ENCODE results near the gene WDR93. TPM values are rescaled to one million over a fixed set of nuclear protein-coding genes. Genes with fewer than 3 reads are reported as not detected.

Gene WDR93
- total RNA-seq, 1 donor from 2014 or later = not detected

DNA sequence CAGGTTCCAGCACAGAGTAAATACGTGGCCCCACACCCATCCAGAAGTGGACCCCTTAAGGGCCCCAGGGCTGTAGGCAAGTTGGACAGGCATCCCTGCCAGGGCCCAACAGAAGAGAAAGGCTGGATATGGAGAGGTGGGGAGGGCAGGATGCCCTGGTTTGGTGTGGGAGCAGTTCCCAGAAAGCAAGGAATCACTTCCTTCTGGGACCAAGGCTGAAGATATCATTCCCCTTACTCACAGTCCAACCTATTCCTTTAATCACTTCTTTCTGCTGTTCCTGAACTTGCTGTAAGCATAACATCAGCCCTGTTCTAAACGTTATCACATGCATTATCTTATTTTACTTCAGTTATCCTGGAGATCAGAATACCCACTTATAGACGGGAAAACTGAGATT is 79.4 kb downstream of the WDR93 start:
- FAIRE-seq = peak; percentile 43

DNA sequence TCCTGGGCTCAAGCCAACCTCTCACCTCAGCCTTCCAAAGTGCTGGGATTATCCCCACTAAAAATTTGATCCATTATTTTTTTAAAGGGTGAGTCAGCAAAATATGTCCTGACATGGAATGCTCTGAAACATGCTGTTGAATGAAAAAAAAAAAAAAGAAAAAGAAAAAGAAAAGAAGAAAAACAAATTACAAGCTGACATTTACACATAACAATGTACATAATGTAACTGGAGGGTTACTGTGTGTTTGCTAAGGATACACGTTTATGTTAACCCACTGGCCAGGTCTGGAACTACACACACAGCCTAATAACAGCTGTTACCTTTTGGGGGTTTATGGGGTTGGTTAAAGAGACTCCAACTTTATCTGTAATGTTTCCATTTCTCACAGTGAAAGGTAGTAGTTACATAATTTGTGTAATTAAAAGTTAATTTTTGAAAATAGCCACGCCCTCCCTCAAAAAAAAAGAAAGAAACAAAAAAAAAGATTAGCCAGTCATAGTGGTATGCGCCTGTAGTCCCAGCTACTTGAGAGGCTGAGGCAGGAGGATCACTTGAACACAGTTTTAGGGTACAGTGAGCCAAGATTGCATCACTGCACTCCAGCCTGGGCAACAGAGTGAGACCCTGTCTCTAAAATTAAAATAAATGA is 82.4 kb downstream of the WDR93 start:
- no peak for FAIRE-seq

More for the DNA sequence above, 79.4 kb downstream of the WDR93 start:
- peak; percentile 35 for DNase-seq (ENCODE audit: low read depth)
- H3K4me3 ChIP-seq (ENCODE audit: low read depth, low read length) = no peak overlapping the region
- TF ChIP-seq, protein P1, sequence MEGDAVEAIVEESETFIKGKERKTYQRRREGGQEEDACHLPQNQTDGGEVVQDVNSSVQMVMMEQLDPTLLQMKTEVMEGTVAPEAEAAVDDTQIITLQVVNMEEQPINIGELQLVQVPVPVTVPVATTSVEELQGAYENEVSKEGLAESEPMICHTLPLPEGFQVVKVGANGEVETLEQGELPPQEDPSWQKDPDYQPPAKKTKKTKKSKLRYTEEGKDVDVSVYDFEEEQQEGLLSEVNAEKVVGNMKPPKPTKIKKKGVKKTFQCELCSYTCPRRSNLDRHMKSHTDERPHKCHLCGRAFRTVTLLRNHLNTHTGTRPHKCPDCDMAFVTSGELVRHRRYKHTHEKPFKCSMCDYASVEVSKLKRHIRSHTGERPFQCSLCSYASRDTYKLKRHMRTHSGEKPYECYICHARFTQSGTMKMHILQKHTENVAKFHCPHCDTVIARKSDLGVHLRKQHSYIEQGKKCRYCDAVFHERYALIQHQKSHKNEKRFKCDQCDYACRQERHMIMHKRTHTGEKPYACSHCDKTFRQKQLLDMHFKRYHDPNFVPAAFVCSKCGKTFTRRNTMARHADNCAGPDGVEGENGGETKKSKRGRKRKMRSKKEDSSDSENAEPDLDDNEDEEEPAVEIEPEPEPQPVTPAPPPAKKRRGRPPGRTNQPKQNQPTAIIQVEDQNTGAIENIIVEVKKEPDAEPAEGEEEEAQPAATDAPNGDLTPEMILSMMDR (IDR thresholded peaks at IDR 0.05; ENCODE audit: insufficient read depth, low read length, severe bottlenecking) = no peak
- H3K27me3 ChIP-seq (ENCODE audit: control insufficient read depth, insufficient read depth, low read length) = no peaks in the 10 kb centered on the region
- no peaks in the 10 kb centered on the region for H3K36me3 ChIP-seq (ENCODE audit: control insufficient read depth, insufficient read depth, low read length)

DNA sequence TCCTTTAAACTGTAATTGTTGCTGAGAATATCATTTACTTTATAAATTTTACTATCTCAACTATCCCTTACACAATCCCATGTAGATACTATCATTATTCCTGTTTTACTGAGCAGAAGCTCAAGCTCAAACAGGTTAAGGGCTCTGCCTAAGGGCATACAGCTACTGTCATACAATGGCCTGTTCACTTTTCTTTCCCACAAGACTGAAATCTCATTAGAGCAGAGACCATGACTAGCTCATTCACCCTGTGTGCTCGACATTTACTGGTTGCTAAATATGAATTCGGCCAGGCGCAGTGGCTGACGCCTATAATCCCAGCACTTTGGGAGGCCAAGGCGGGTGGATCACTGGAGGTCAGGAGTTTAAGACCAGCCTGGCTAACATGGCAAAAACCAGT is 83.9 kb downstream of the WDR93 start:
- DNase-seq (ENCODE audit: low read depth) = peak; percentile 72

More for the DNA sequence above, 82.4 kb downstream of the WDR93 start:
- DNase-seq (ENCODE audit: low read depth) = peak; percentile 52
- H3K27me3 ChIP-seq (ENCODE audit: control insufficient read depth, insufficient read depth, low read length) = no peaks in the 10 kb centered on the region
- TF ChIP-seq, protein P1 (IDR thresholded peaks at IDR 0.05; ENCODE audit: insufficient read depth, low read length, severe bottlenecking) = no peak
- no peaks in the 10 kb centered on the region for H3K36me3 ChIP-seq (ENCODE audit: control insufficient read depth, insufficient read depth, low read length)
- no peak overlapping the region for H3K4me3 ChIP-seq (ENCODE audit: low read depth, low read length)

DNA sequence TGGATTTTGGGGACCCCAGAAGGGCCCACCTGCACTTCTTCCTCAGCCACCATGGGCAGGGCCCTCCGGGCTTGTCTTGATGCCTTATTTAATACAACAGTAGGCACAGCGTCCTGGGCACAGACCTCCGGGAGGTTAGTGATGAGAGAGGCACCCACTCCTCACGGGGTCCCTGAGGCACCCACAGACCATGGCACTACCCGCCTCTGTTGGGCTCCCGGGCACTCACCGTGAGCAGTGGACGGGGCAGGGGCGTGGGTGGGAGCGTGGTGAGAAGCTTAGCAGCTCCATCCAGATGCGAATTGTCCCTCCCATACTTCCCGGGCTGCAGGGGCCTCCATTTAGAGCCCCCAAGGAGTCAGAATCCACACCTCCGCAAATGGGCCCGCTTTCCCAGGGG is 85.2 kb downstream of the WDR93 start:
- no peaks in the 10 kb centered on the region for H3K27me3 ChIP-seq (ENCODE audit: control insufficient read depth, insufficient read depth, low read length)

More for the DNA sequence above, 83.9 kb downstream of the WDR93 start:
- TF ChIP-seq, protein P1 (IDR thresholded peaks at IDR 0.05; ENCODE audit: insufficient read depth, low read length, severe bottlenecking) = no peak
- Histone ChIP-seq H3K4me3 (ENCODE audit: low read depth, low read length) (no peak overlapping the region), H3K36me3 (ENCODE audit: control insufficient read depth, insufficient read depth, low read length) (no peaks in the 10 kb centered on the region), H3K27me3 (ENCODE audit: control insufficient read depth, insufficient read depth, low read length) (no peaks in the 10 kb centered on the region)
- FAIRE-seq = no peak

DNA sequence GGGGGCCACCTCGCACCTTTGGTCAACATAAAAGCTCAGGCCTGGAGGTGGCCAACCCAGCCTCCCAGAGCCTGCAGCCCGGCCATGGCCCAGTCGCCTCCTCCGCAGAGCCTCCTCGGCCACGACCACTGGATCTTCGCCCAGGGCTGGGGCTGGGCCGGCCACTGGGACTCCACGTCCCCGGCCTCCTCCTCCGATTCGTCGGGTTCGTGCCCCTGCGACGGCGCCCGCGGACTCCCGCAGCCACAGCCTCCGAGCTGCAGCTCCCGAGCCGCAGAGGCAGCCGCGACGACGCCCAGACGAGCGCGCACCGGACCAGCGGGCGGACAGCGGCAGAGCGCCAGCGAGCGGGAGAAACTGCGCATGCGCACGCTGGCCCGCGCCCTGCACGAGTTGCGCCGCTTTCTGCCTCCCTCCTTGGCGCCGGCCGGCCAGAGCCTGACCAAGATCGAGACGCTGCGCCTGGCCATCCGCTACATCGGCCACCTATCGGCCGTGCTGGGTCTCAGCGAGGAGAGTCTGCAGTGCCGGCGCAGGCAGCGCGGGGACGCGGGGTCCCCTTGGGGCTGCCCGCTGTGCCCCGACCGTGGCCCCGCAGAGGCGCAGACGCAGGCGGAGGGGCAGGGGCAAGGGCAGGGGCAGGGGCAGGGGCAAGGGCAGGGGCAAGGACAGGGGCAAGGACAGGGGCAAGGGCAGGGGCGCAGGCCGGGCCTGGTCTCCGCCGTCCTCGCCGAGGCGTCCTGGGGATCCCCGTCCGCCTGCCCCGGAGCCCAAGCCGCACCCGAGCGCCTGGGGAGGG is 85.9 kb downstream of the WDR93 start, which contains the start of gene MESP2:
Gene MESP2, plus strand, starts transcription at position 59 of the 799 bp plus-strand sequence. Its CDS starts 26 bp downstream, at position 85.
- DNase-seq (ENCODE audit: low read depth) = peak; percentile 49
- TF ChIP-seq, protein P1 (IDR thresholded peaks at IDR 0.05; ENCODE audit: insufficient read depth, low read length, severe bottlenecking) = no peak
- FAIRE-seq = no peak
- no peaks in the 10 kb centered on the region for H3K36me3 ChIP-seq (ENCODE audit: control insufficient read depth, insufficient read depth, low read length)
- H3K27me3 ChIP-seq (ENCODE audit: control insufficient read depth, insufficient read depth, low read length) = no peaks in the 10 kb centered on the region
- H3K4me3 ChIP-seq (ENCODE audit: low read depth, low read length) = peak within 1 kb of the TSS; percentile 24

More for the DNA sequence above, 85.2 kb downstream of the WDR93 start:
- Histone ChIP-seq H3K4me3 (ENCODE audit: low read depth, low read length) (peak overlapping the region; percentile 24), H3K36me3 (ENCODE audit: control insufficient read depth, insufficient read depth, low read length) (no peaks in the 10 kb centered on the region)
- TF ChIP-seq, protein P1 (IDR thresholded peaks at IDR 0.05; ENCODE audit: insufficient read depth, low read length, severe bottlenecking) = no peak
- DNase-seq (ENCODE audit: low read depth) (no peak), FAIRE-seq (no peak)

Measured in bronchial epithelial cell (primary cell).